ENCODE data around the gene CRIM1. TPM values are rescaled to one million over a fixed set of nuclear protein-coding genes. Genes with fewer than 3 reads are reported as not detected.

CRIM1 gene
- total RNA-seq, 5 donors from 2014 or later (not counting 1 experiment from before 2014, with no cell fraction given) = 2.0 to 5.8 (median 4.2) TPM

DNA sequence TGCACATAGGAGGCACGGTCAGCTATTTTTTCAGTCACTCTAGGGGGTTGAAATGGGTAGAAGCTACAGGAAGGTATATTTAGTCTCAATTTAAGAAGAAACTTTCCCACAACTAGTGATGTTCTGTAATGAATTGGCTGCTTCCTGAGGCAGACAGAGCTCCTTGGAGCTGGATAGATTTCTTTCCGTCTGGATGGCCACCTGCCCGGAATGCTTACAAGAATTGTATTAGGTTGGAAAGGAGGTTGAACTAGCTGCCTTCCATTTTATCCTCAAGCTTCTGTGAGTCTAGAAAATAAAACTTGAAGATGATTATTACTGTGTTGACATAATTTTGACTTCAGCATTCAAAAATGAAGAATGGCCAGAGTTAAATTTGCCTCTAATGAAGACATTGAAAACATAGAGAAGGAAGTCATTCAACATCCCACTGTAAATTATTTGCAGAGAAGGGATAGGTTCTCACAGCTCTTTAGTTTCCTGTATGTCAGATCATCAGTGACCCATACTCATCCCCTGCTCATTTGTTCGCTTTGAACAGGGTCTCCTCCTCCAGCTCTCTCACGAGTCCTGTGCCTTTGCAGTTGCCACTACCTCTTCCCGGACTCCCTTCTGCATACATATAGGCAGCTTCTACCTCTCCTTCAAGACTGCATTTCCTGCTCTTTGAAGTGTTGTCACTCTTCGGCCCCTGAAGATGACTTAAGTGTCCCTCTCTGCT lies 88.8 kb downstream of the CRIM1 start:
- no peak overlapping the region for H3K4me3 Mint-ChIP-seq
- DNase-seq (no peak), ATAC-seq (replicated peaks in 1 of 4) (no peak)
- Histone ChIP-seq H3K27ac (ENCODE audit: low read length) (no peak overlapping the region), H3K36me3 (ENCODE audit: control insufficient read depth in 2 of 2, extremely low read depth in 1 of 2, insufficient read depth in 1 of 2, low read length in 1 of 2) (no peaks in the 10 kb centered on the region), H3K4me1 (ENCODE audit: control insufficient read depth in 1 of 2, extremely low read depth in 1 of 2, insufficient read depth in 2 of 2, low read length in 2 of 2) (no peaks in the 10 kb centered on the region), H3K27me3 (replicated peaks in 1 of 2; ENCODE audit: control insufficient read depth in 2 of 2, extremely low read depth in 1 of 2, insufficient read depth in 2 of 2, low read length in 1 of 2) (peaks cover 0 to 3% of the 10 kb centered on the region in 2 experiments), H3K4me3 (ENCODE audit: control insufficient read depth in 1 of 2, extremely low read depth in 1 of 2, low read length in 1 of 2) (no peak overlapping the region), H3K9me3 (no peaks in the 10 kb centered on the region)
- peaks cover 3% of the 10 kb centered on the region for H3K36me3 Mint-ChIP-seq
- H3K27me3 Mint-ChIP-seq = peaks cover 2 to 7% of the 10 kb centered on the region in 2 donors
- no peak overlapping the region for H3K27ac Mint-ChIP-seq
- ChIA-PET CTCF (no interaction called here), POLR2A (no interaction called here)
- peaks cover 9 to 10% (median 10%) of the 10 kb centered on the region in 3 donors for H3K4me1 Mint-ChIP-seq
- whole genome bisulfite sequencing (ENCODE audit: insufficient coverage) = 89% methylated on average over 3 of the region's 7 CpGs
- H3K9me3 Mint-ChIP-seq = no peaks in the 10 kb centered on the region

DNA sequence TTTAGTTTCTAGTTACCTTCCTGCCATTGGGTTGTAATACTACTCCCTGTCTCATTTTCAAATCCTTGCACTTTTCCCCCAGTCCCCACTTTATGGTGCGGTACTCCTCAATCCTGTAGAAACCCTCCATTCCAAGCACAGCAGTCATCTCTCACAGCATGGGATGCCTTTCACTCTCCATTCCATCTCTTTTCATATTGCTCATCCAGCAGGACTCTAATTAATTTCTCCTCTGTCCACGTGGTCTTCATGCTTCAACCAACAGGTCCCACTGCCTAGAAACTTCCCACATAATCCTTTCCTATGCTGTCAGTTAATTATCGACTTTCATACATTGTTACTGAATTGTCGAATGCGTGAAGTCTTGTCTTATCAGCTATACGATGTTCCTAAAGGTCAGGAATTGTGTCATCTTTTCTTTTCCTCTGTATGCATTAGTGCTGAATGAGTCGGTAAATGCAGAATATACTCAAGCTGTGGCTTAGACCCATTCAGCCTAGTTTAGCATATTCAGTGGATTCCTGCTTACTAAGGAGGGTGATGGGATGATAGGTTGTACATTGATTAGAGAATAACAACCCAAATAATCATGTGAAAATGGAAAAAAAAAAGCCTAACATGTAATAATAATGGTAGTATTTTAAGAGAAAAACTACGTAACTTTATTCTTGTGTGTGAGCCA lies 89.7 kb downstream of the CRIM1 start:
- POLR2A ChIA-PET = no interaction called here
- peaks cover 2 to 7% of the 10 kb centered on the region in 2 donors for H3K27me3 Mint-ChIP-seq
- ATAC-seq (replicated peaks in 1 of 4) (no peak), DNase-seq (no peak)
- no peaks in the 10 kb centered on the region for H3K9me3 ChIP-seq
- peaks cover 9 to 10% (median 10%) of the 10 kb centered on the region in 3 donors for H3K4me1 Mint-ChIP-seq
- 87% methylated on average over 6 of the region's 8 CpGs for WGBS (ENCODE audit: insufficient coverage)
- H3K36me3 Mint-ChIP-seq = peaks cover 3% of the 10 kb centered on the region
- no peak overlapping the region for H3K27ac Mint-ChIP-seq
- no peak overlapping the region for H3K27ac ChIP-seq (ENCODE audit: low read length)
- H3K4me1 ChIP-seq (ENCODE audit: control insufficient read depth in 1 of 2, extremely low read depth in 1 of 2, insufficient read depth in 2 of 2, low read length in 2 of 2) = no peaks in the 10 kb centered on the region
- no peak overlapping the region for H3K4me3 ChIP-seq (ENCODE audit: control insufficient read depth in 1 of 2, extremely low read depth in 1 of 2, low read length in 1 of 2)
- H3K36me3 ChIP-seq (ENCODE audit: control insufficient read depth in 2 of 2, extremely low read depth in 1 of 2, insufficient read depth in 1 of 2, low read length in 1 of 2) = no peaks in the 10 kb centered on the region
- peaks cover 0 to 3% of the 10 kb centered on the region in 2 experiments for H3K27me3 ChIP-seq (replicated peaks in 1 of 2; ENCODE audit: control insufficient read depth in 2 of 2, extremely low read depth in 1 of 2, insufficient read depth in 2 of 2, low read length in 1 of 2)
- no peak overlapping the region for H3K4me3 Mint-ChIP-seq
- CTCF ChIA-PET = no interaction called here
- H3K9me3 Mint-ChIP-seq = no peaks in the 10 kb centered on the region

DNA sequence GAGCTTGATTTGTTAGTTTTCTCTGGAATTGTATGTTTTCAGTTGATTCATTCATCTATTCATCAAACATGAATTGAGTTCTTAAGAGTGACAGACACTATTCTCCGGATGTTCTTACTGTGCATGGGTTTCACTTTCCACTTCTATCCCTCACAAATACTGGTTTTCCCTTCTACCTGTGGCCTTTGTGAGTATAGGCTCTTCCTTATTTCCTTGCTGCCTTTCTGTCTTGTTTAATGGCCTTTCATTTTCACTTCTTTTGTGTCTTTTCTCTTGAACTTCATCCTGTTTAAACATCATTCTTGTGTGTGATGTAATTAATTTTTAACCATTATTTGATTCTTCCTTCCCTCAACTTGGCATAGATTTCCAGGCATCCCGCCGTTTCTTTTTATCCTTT lies 90.7 kb downstream of the CRIM1 start:
- H3K36me3 Mint-ChIP-seq = peaks cover 3% of the 10 kb centered on the region
- no peaks in the 10 kb centered on the region for H3K9me3 Mint-ChIP-seq
- no peak overlapping the region for H3K27ac Mint-ChIP-seq
- Histone ChIP-seq H3K4me3 (ENCODE audit: control insufficient read depth in 1 of 2, extremely low read depth in 1 of 2, low read length in 1 of 2) (no peak overlapping the region), H3K27ac (ENCODE audit: low read length) (no peak overlapping the region), H3K36me3 (ENCODE audit: control insufficient read depth in 2 of 2, extremely low read depth in 1 of 2, insufficient read depth in 1 of 2, low read length in 1 of 2) (no peaks in the 10 kb centered on the region), H3K4me1 (ENCODE audit: control insufficient read depth in 1 of 2, extremely low read depth in 1 of 2, insufficient read depth in 2 of 2, low read length in 2 of 2) (no peaks in the 10 kb centered on the region), H3K9me3 (no peaks in the 10 kb centered on the region), H3K27me3 (replicated peaks in 1 of 2; ENCODE audit: control insufficient read depth in 2 of 2, extremely low read depth in 1 of 2, insufficient read depth in 2 of 2, low read length in 1 of 2) (peaks cover 0 to 1% of the 10 kb centered on the region in 2 experiments)
- DNase-seq = no peak
- ChIA-PET CTCF (no interaction called here), POLR2A (no interaction called here)
- H3K4me1 Mint-ChIP-seq = peaks cover 9 to 10% (median 10%) of the 10 kb centered on the region in 3 donors
- no peak for ATAC-seq (replicated peaks in 1 of 4)
- H3K27me3 Mint-ChIP-seq = peaks cover 2 to 4% of the 10 kb centered on the region in 2 donors
- H3K4me3 Mint-ChIP-seq = no peak overlapping the region
- no CpG with 5 or more reads among the region's 3 CpGs for WGBS (ENCODE audit: insufficient coverage)

DNA sequence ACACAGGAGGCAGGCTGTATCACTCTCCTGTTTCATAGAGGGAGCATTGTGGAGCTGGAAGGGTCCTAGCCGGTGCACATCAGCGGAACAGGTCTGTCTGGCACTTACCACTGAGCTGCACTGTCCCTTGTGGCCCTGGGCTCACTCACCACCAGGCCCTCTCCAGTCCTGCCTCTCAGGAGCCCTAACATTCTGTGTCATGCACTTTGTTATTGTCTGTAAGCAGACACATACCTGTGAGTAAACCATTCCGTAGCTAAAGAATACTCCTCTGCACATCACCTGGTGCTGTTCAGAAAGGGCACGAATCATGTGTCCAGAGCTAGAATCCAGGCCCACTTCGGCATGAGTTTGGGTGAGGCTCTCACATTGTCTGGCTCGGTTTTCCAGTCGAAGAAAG lies 93.6 kb downstream of the CRIM1 start:
- H3K27me3 ChIP-seq (replicated peaks in 1 of 2; ENCODE audit: control insufficient read depth in 2 of 2, extremely low read depth in 1 of 2, insufficient read depth in 2 of 2, low read length in 1 of 2) = no peaks in the 10 kb centered on the region
- H3K36me3 Mint-ChIP-seq = no peaks in the 10 kb centered on the region
- 100% methylated on average over 2 of the region's 7 CpGs for WGBS (ENCODE audit: insufficient coverage)
- DNase-seq = no peak
- H3K36me3 ChIP-seq (ENCODE audit: control insufficient read depth in 2 of 2, extremely low read depth in 1 of 2, insufficient read depth in 1 of 2, low read length in 1 of 2) = no peaks in the 10 kb centered on the region
- H3K4me3 ChIP-seq (ENCODE audit: control insufficient read depth in 1 of 2, extremely low read depth in 1 of 2, low read length in 1 of 2) = no peak overlapping the region
- ChIA-PET POLR2A (no interaction called here), CTCF (no interaction called here)
- H3K27ac Mint-ChIP-seq = no peak overlapping the region
- H3K4me3 Mint-ChIP-seq = no peak overlapping the region
- H3K27ac ChIP-seq (ENCODE audit: low read length) = no peak overlapping the region
- no peaks in the 10 kb centered on the region for H3K9me3 Mint-ChIP-seq
- peaks cover 0 to 4% of the 10 kb centered on the region in 2 donors for H3K27me3 Mint-ChIP-seq
- no peaks in the 10 kb centered on the region for H3K4me1 Mint-ChIP-seq
- H3K9me3 ChIP-seq = no peaks in the 10 kb centered on the region
- H3K4me1 ChIP-seq (ENCODE audit: control insufficient read depth in 1 of 2, extremely low read depth in 1 of 2, insufficient read depth in 2 of 2, low read length in 2 of 2) = no peaks in the 10 kb centered on the region
- ATAC-seq (replicated peaks in 1 of 4) = no peak

DNA sequence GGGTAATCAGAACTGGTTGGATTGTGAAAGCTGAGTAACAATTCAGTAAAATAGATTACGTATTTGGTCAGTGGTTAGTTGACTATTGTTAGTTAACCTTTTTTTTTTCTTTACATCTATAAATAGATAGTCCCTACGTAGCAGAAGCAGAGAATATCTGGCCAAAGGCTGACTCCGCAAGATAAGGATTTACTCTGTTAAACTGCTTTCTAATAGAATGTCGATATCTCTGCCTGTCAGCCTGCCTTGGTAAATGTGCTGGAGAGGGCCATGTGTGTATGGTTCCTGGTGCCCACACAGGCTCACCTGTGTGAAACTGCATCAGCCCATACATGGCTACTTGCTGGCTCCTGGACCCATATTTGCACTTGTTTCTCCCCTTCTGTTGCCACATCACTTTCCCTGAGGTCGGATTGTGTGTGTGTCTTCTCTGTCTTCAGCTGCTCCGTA lies 94.4 kb downstream of the CRIM1 start:
- no peaks in the 10 kb centered on the region for H3K27me3 ChIP-seq (replicated peaks in 1 of 2; ENCODE audit: control insufficient read depth in 2 of 2, extremely low read depth in 1 of 2, insufficient read depth in 2 of 2, low read length in 1 of 2)
- WGBS (ENCODE audit: insufficient coverage) = 94% methylated on average over 3 of the region's 6 CpGs
- ATAC-seq (replicated peaks in 1 of 4) (no peak), DNase-seq (no peak)
- no peak overlapping the region for H3K4me3 ChIP-seq (ENCODE audit: control insufficient read depth in 1 of 2, extremely low read depth in 1 of 2, low read length in 1 of 2)
- CTCF ChIA-PET = no interaction called here
- Mint-ChIP-seq H3K27ac (no peak overlapping the region), H3K9me3 (no peaks in the 10 kb centered on the region), H3K4me3 (no peak overlapping the region), H3K27me3 (peaks cover 0 to 4% of the 10 kb centered on the region in 2 donors), H3K4me1 (no peaks in the 10 kb centered on the region), H3K36me3 (no peaks in the 10 kb centered on the region)
- no peaks in the 10 kb centered on the region for H3K4me1 ChIP-seq (ENCODE audit: control insufficient read depth in 1 of 2, extremely low read depth in 1 of 2, insufficient read depth in 2 of 2, low read length in 2 of 2)
- no peak overlapping the region for H3K27ac ChIP-seq (ENCODE audit: low read length)
- H3K9me3 ChIP-seq = no peaks in the 10 kb centered on the region
- POLR2A ChIA-PET = no interaction called here
- no peaks in the 10 kb centered on the region for H3K36me3 ChIP-seq (ENCODE audit: control insufficient read depth in 2 of 2, extremely low read depth in 1 of 2, insufficient read depth in 1 of 2, low read length in 1 of 2)

DNA sequence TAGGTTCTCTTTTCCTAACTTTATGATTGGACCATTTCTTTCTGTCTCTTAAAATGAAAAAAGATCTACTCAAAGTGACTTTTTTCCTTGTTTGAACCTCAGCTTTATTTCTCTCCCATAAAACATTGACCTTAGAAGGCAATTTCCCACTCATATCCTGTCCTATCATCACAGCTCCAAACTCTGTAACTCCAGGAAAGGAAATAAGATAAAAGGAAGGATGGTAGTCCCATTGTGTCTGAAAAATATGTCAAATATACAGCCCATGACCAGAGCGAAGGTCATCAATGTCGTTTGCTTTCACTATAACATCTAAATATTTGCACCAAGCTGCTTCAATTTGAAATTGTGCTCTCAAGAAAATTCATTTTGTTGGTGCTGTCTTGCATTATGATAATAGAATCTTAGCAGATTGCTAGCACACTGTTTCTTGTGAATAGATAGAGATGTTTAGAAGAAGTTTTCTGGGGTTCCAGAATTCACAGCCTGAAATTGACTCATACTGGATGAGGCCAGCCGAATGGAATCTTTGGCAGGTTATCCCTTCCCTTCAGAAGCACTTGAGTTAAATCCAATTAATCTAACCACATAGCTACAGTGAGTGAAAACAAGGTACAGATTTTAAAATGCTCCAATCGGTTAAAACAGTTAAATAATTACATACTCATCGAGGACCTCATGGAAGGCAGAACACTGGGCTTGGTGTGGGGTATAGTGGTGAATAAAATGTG lies 95.1 kb downstream of the CRIM1 start:
- DNase-seq (no peak), ATAC-seq (replicated peaks in 1 of 4) (no peak)
- H3K4me1 ChIP-seq (ENCODE audit: control insufficient read depth in 1 of 2, extremely low read depth in 1 of 2, insufficient read depth in 2 of 2, low read length in 2 of 2) = no peaks in the 10 kb centered on the region
- H3K27ac ChIP-seq (ENCODE audit: low read length) = no peak overlapping the region
- WGBS (ENCODE audit: insufficient coverage) = no CpG with 5 or more reads among the region's 5 CpGs
- no peaks in the 10 kb centered on the region for H3K27me3 ChIP-seq (replicated peaks in 1 of 2; ENCODE audit: control insufficient read depth in 2 of 2, extremely low read depth in 1 of 2, insufficient read depth in 2 of 2, low read length in 1 of 2)
- Mint-ChIP-seq H3K4me1 (no peaks in the 10 kb centered on the region), H3K27me3 (no peaks in the 10 kb centered on the region), H3K36me3 (no peaks in the 10 kb centered on the region), H3K9me3 (no peaks in the 10 kb centered on the region), H3K27ac (no peak overlapping the region), H3K4me3 (no peak overlapping the region)
- ChIA-PET CTCF (no interaction called here), POLR2A (no interaction called here)
- H3K4me3 ChIP-seq (ENCODE audit: control insufficient read depth in 1 of 2, extremely low read depth in 1 of 2, low read length in 1 of 2) = no peak overlapping the region
- no peaks in the 10 kb centered on the region for H3K9me3 ChIP-seq
- no peaks in the 10 kb centered on the region for H3K36me3 ChIP-seq (ENCODE audit: control insufficient read depth in 2 of 2, extremely low read depth in 1 of 2, insufficient read depth in 1 of 2, low read length in 1 of 2)

Data from T-cell (primary cell).